IPS-18a (cell line): Measurements from ENCODE around the gene LTF.
"Not testable (repeated sequence)": the region's sequence is repeated elsewhere in the genome, so short reads cannot be mapped to it uniquely, and the experiment has no call there.

Experiments
- H3K27ac ChIP-seq: one replicate; pipeline ENCODE4 v1.5.1; 2013; ENCODE audit warnings: low read length
- H3K27me3 ChIP-seq: one replicate; pipeline ENCODE4 v1.6.1; 2013; ENCODE audit warnings: mild to moderate bottlenecking, low read length; ENCODE audit not compliant: control insufficient read depth, insufficient read depth
- H3K36me3 ChIP-seq: one replicate; pipeline ENCODE4 v1.6.1; 2013; ENCODE audit warnings: low read depth, low read length; ENCODE audit not compliant: control insufficient read depth
- H3K4me1 ChIP-seq: one replicate; pipeline ENCODE4 v1.6.1; 2013; ENCODE audit warnings: low read depth, low read length; ENCODE audit not compliant: control insufficient read depth
- H3K4me3 ChIP-seq: one replicate; pipeline ENCODE4 v1.5.1; 2013; ENCODE audit warnings: low read length
- H3K9ac ChIP-seq: one replicate; pipeline ENCODE4 v1.6.1; 2013; ENCODE audit warnings: mild to moderate bottlenecking, low read length, moderate library complexity
- H3K9me3 ChIP-seq: one replicate; pipeline ENCODE4 v1.6.1; 2013; ENCODE audit warnings: low read depth, low read length; ENCODE audit not compliant: control insufficient read depth

The LTF gene

GRCh38 chr3:46427916-46428833, 36.5 kb downstream of the LTF start:
- Histone ChIP-seq H3K9me3 (peaks cover 3% of the 10 kb centered on the region), H3K9ac (no peak overlapping the region), H3K36me3 (no peaks in the 10 kb centered on the region), H3K4me1 (no peaks in the 10 kb centered on the region), H3K4me3 (no peak overlapping the region), H3K27me3 (no peaks in the 10 kb centered on the region), H3K27ac (no peak overlapping the region)

DNA sequence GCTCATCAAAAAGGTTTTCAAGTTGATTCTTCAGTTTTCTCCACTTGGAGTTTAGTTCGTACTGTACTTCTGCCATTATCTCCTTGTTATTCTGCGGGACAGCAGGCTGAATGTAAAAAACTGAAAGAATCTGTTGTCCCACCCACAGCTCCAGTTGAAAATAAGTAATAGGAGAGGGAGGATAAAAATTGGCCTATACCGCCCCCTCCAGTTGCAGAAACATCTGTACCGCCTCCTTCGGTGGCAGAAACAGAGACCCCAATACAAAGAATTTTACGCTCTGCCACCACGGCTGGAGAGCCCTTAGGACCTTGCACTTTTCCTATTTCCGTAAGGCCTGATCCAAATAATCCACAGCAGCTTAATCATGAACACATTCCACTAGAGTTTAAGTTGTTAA, 37.3 kb downstream of the LTF start:
- H3K27me3 ChIP-seq, H3K27ac ChIP-seq, H3K4me1 ChIP-seq, H3K36me3 ChIP-seq, H3K9ac ChIP-seq, H3K4me3 ChIP-seq, H3K9me3 ChIP-seq: not testable (repeated sequence)

GRCh38 chr3:46426476-46426875, 38.2 kb downstream of the LTF start:
- H3K4me1 ChIP-seq, H3K9me3 ChIP-seq, H3K4me3 ChIP-seq: not testable (repeated sequence)

GRCh38 chr3:46423588-46423987, 41.1 kb downstream of the LTF start:
- H3K4me3 ChIP-seq, result no peak overlapping the region
- no peak overlapping the region for H3K27ac ChIP-seq
- H3K27me3 ChIP-seq, result no peaks in the 10 kb centered on the region

More at GRCh38 chr3:46426476-46426875, 38.2 kb downstream of the LTF start:
- H3K27ac ChIP-seq, H3K9ac ChIP-seq, H3K36me3 ChIP-seq, H3K27me3 ChIP-seq: not testable (repeated sequence)

DNA sequence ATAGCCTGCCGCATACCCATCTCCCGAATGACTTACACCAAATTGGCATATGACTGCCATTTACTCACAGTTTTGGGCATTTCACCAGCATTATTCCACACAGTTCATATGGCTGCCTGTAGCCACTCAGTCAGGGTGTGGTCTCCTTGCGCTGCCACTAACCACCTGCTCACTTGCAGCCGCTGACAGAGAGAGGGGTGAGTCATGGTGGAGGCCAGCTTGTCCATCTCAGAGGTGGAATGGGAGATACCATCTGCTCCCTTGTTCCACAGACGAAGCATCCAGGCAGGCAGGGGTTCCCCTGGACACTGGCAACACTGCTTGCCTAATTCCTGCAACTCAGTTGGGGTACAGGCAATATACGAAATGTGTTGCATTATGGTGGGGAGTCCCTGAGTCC, 42.1 kb downstream of the LTF start:
- Histone ChIP-seq H3K27me3 (no peaks in the 10 kb centered on the region), H3K27ac (no peak overlapping the region), H3K9me3 (no peaks in the 10 kb centered on the region), H3K4me3 (no peak overlapping the region), H3K4me1 (no peaks in the 10 kb centered on the region), H3K9ac (no peak overlapping the region), H3K36me3 (no peaks in the 10 kb centered on the region)

More at GRCh38 chr3:46423588-46423987, 41.1 kb downstream of the LTF start:
- no peaks in the 10 kb centered on the region for H3K4me1 ChIP-seq
- no peaks in the 10 kb centered on the region for H3K9me3 ChIP-seq
- no peak overlapping the region for H3K9ac ChIP-seq
- H3K36me3 ChIP-seq, result no peaks in the 10 kb centered on the region

GRCh38 chr3:46420931-46421330, 43.8 kb downstream of the LTF start:
- Histone ChIP-seq H3K4me1 (no peaks in the 10 kb centered on the region), H3K27me3 (no peaks in the 10 kb centered on the region), H3K36me3 (no peaks in the 10 kb centered on the region), H3K27ac (no peak overlapping the region), H3K9ac (no peak overlapping the region), H3K9me3 (no peaks in the 10 kb centered on the region), H3K4me3 (no peak overlapping the region)

DNA sequence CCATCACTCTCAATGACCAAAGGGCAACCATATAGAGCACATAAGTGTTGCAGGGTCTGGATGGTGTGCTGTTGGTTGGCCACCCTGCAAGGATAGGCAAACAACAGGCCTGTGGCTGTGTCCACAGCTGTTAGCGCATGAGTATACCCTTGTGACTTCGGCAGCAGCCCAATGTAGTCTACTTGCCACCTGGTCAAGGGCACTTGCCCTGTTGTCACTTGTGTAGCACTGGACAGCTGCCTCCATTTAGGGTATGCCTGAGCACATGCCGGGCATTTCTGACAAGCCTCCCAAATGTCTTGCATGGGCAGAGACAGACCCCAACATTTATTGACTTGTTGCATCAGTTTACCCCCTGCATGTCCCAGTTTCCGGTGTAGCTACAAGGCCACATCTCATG, 44.9 kb downstream of the LTF start:
- H3K4me3 ChIP-seq, result no peak overlapping the region
- no peaks in the 10 kb centered on the region for H3K27me3 ChIP-seq
- H3K36me3 ChIP-seq, result no peaks in the 10 kb centered on the region

DNA sequence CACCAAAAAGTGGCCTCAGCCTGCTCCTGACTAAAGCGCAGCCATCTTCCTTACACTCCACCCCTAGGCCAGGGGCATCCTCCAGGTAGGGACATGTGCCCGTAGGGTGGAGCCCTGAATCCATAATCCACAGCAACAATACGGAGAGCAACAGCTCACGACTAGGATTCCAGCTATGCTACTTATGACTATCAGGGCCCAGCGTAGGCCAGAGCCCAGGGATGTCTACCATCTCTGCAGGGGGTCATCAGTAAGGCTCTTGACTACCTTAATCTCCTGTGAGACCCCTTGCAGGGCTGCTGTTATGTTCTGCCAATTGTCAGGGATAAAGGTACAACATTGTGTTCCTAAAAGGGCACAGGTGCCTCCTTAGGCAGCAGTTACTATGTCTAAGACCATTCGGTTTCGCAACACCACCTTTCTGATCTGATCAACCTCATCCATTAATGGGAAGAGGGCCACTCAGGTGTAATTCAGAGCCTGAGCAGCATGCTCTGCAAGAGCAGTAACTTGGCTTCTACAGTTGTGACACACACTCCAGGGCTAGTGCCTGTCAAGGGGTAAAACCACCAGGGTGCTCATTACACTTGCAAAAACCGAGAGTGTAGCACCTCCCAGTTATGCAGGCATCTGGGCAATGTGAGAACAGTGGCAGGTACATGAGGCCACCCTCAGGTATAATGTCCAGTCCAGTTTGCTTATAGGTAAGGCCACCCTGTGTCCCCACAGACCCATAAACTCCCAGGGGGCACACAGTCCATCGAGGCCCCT, 46.7 kb downstream of the LTF start:
- H3K27ac ChIP-seq, result no peak overlapping the region
- H3K9ac ChIP-seq, result no peak overlapping the region
- H3K36me3 ChIP-seq, result no peaks in the 10 kb centered on the region
- H3K4me1 ChIP-seq, result no peaks in the 10 kb centered on the region
- H3K4me3 ChIP-seq, result no peak overlapping the region
- no peaks in the 10 kb centered on the region for H3K27me3 ChIP-seq
- H3K9me3 ChIP-seq, result no peaks in the 10 kb centered on the region

More for the DNA sequence above, 44.9 kb downstream of the LTF start:
- Histone ChIP-seq H3K9ac (no peak overlapping the region), H3K4me1 (no peaks in the 10 kb centered on the region), H3K27ac (no peak overlapping the region), H3K9me3 (no peaks in the 10 kb centered on the region)

DNA sequence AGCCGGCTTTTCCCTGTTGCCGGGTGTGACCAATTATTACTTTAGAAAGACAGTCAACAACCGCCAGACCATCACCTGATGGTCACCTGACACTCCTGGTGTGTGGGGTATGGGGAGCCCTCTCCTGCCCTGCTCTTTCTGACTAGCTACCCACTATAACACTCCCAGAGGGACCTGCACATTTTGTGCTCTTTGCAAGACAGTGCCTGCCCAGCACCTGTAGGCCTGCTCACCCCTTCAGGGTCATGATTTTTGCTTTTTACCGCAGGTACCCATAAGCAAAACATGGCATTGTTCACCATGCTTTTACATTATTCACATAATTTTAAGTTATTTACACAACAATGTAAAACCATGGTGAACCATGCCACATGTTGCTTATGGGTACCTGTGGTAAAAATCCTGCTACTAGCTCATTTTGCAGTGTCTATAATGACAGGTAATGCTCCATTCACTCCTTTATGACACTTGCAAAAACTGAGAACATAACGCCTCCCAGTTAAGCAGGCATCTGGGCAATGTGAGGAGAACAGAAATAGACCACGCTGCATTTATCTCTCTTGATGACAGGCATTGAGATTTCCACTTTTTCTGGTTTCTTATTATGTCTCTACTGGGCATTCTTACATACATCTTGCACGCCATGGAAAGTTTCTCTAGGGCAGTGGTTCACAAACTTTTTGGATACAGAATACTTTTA, 47.7 kb downstream of the LTF start:
- no peaks in the 10 kb centered on the region for H3K4me1 ChIP-seq
- no peaks in the 10 kb centered on the region for H3K36me3 ChIP-seq
- no peak overlapping the region for H3K9ac ChIP-seq
- H3K27ac ChIP-seq, result no peak overlapping the region
- H3K27me3 ChIP-seq, result no peaks in the 10 kb centered on the region
- H3K4me3 ChIP-seq, result no peak overlapping the region
- no peaks in the 10 kb centered on the region for H3K9me3 ChIP-seq

DNA sequence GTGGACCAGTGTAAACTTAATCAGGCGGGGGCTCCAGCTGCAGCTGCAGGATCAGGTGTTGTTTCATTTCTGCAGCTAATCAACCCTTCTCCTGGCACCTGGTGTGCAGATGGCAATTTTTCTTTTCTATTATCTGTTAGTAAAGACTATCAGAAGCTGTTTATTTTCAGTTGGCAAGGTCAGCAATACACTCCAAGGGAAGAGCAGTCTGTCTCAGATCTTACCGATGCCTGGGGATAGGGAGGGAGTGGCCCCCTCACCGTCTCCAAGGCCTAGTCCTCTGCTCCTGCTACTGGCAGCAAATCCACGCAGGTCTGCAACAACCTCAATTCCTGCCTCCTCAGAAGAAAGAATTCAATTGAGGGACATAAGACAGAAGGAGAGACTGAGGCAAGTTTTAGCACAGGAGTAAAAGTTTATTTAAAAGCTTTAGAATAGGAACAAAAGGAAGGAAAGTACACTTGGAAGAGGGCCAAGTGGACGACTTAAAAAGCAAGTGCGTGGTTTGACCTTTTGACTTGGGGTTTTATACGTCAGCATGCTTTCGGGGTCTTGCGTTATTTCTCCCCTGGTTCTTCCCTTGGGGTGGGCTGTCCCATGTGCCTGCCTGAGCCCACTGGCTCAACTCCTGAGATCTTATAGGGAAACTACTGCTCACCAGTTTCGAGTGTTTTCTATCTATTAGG, 48.4 kb downstream of the LTF start:
- no peak overlapping the region for H3K27ac ChIP-seq
- H3K9ac ChIP-seq, result no peak overlapping the region
- no peak overlapping the region for H3K4me3 ChIP-seq
- no peaks in the 10 kb centered on the region for H3K27me3 ChIP-seq
- H3K9me3 ChIP-seq, result no peaks in the 10 kb centered on the region
- no peaks in the 10 kb centered on the region for H3K36me3 ChIP-seq
- H3K4me1 ChIP-seq, result no peaks in the 10 kb centered on the region

DNA sequence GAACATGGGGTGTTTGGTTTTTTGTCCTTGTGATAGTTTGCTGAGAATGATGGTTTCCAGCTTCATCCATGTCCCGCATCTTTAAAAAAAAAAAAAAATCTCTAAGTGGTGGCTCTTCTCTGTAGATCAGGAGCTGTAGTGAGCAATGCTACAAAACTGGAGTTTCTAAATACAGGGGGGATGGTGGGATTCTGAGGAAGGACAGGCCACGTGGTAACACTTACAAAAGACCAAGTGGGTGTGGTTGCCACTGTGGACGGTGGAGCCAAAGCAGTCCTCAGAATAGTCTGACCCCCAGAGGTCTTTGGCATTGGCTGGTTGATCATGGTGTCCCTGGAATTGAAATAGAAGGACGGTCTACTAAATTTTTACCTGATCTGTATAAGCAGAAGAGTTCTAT, 50.0 kb downstream of the LTF start:
- no peaks in the 10 kb centered on the region for H3K27me3 ChIP-seq
- no peak overlapping the region for H3K4me3 ChIP-seq
- no peak overlapping the region for H3K9ac ChIP-seq
- H3K36me3 ChIP-seq, result no peaks in the 10 kb centered on the region
- H3K4me1 ChIP-seq, result no peaks in the 10 kb centered on the region
- H3K27ac ChIP-seq, result no peak overlapping the region
- no peaks in the 10 kb centered on the region for H3K9me3 ChIP-seq
